Activated T-helper 1 cell treated with Interleukin-2 at 50 U/mL for 16 hours (primary cell): ENCODE results near the gene HSD3B2.
"Not testable (repeated sequence)": the region's sequence is repeated elsewhere in the genome, so short reads cannot be mapped to it uniquely, and the experiment has no call there.

Source experiments
- DNase-seq: peaks from one replicate; pipeline ENCODE4 v3.0.0-alpha.2; 2020; ENCODE audit warnings: low read depth

HSD3B2 gene

GRCh38 chr1:119414950-119415349 is at the start of gene HSD3B2:
TSS of gene HSD3B2 (plus strand) at chr1:119415150. CDS start at chr1:119415420, 270 bp downstream.
- no peak for DNase-seq

GRCh38 chr1:119366424-119366823 is 48.5 kb upstream of the HSD3B2 start:
- DNase-seq = no peak

- DNase-seq = no peak
These were observed 47.4 kb upstream of the HSD3B2 start for GRCh38 chr1:119367432-119368124.

- no peak for DNase-seq
These were observed 46.4 kb upstream of the HSD3B2 start, which contains the start of gene HAO2 for GRCh38 chr1:119368554-119368953. TSS of gene HAO2 (plus strand) at chr1:119368785. CDS start at chr1:119381086, 12,301 bp downstream.

GRCh38 chr1:119370748-119371147 is 44.2 kb upstream of the HSD3B2 start:
- no peak for DNase-seq

- DNase-seq = no peak
These were observed 43.1 kb upstream of the HSD3B2 start for GRCh38 chr1:119371815-119372214.

- no peak for DNase-seq
These were observed 42.4 kb upstream of the HSD3B2 start for GRCh38 chr1:119372503-119373086.

GRCh38 chr1:119373465-119373864 is 41.5 kb upstream of the HSD3B2 start:
- no peak for DNase-seq

GRCh38 chr1:119374208-119374874 is 40.6 kb upstream of the HSD3B2 start:
- DNase-seq = no peak

GRCh38 chr1:119375366-119375765 is 39.6 kb upstream of the HSD3B2 start:
- DNase-seq = no peak

- no peak for DNase-seq
These were observed 38.4 kb upstream of the HSD3B2 start for GRCh38 chr1:119376594-119376993.

- DNase-seq = not testable (repeated sequence)
These were observed 37.4 kb upstream of the HSD3B2 start for GRCh38 chr1:119377594-119377993.

- no peak for DNase-seq
These were observed 35.8 kb upstream of the HSD3B2 start for GRCh38 chr1:119379117-119379516.

GRCh38 chr1:119380304-119380703 is 34.6 kb upstream of the HSD3B2 start:
- DNase-seq = no peak

- no peak for DNase-seq
These were observed 33.8 kb upstream of the HSD3B2 start for GRCh38 chr1:119380983-119381662.

GRCh38 chr1:119384591-119384990 is 30.4 kb upstream of the HSD3B2 start:
- DNase-seq = no peak

GRCh38 chr1:119385650-119386049 is 29.3 kb upstream of the HSD3B2 start:
- DNase-seq = no peak

- no peak for DNase-seq
These were observed 27.1 kb upstream of the HSD3B2 start for GRCh38 chr1:119387858-119388257.

GRCh38 chr1:119388450-119388849 is 26.5 kb upstream of the HSD3B2 start:
- no peak for DNase-seq

- DNase-seq = no peak
These were observed 24.4 kb upstream of the HSD3B2 start for GRCh38 chr1:119390526-119390925.

GRCh38 chr1:119391749-119392148 is 23.2 kb upstream of the HSD3B2 start:
- DNase-seq = no peak

GRCh38 chr1:119394085-119394484 is 20.9 kb upstream of the HSD3B2 start:
- DNase-seq = no peak

GRCh38 chr1:119396982-119397381 is 18.0 kb upstream of the HSD3B2 start:
- DNase-seq = no peak
